HG03039 (cell line): Measurements from ENCODE around the gene GNAT2.

Source experiments
- ATAC-seq: cut with Tn5 transposase; IDR thresholded peaks from one replicate; pipeline ENCODE4 v1.9.1; 2021; ENCODE audit warnings: mild to moderate bottlenecking, moderate library complexity; ENCODE audit not compliant: unreplicated experiment

GNAT2 gene

GRCh38 chr1:109613361-109614147 is 5.9 kb downstream of the GNAT2 start:
- no peak for ATAC-seq

- ATAC-seq = no peak
Measured at GRCh38 chr1:109611308-109611990, 8.0 kb downstream of the GNAT2 start.

GRCh38 chr1:109610609-109611307 is 8.7 kb downstream of the GNAT2 start:
- no peak for ATAC-seq

- no peak for ATAC-seq
Measured at GRCh38 chr1:109609881-109610280, 9.5 kb downstream of the GNAT2 start.

- no peak for ATAC-seq
Measured at GRCh38 chr1:109605381-109605780, 14.0 kb downstream of the GNAT2 start.

GRCh38 chr1:109603229-109603628 is 16.2 kb downstream of the GNAT2 start:
- no peak for ATAC-seq

- no peak for ATAC-seq
Measured at GRCh38 chr1:109598655-109599054, 20.8 kb downstream of the GNAT2 start.

- no peak for ATAC-seq
Measured at GRCh38 chr1:109598156-109598555, 21.3 kb downstream of the GNAT2 start.

GRCh38 chr1:109595531-109595930 is 23.9 kb downstream of the GNAT2 start:
- ATAC-seq = no peak

- ATAC-seq = no peak
Measured at GRCh38 chr1:109592916-109593315, 26.5 kb downstream of the GNAT2 start.

GRCh38 chr1:109589679-109590078 is 29.7 kb downstream of the GNAT2 start:
- ATAC-seq = no peak

GRCh38 chr1:109589177-109589576 is 30.2 kb downstream of the GNAT2 start:
- no peak for ATAC-seq

GRCh38 chr1:109586055-109586454 is 33.4 kb downstream of the GNAT2 start:
- ATAC-seq = no peak

GRCh38 chr1:109584766-109585165 is 34.6 kb downstream of the GNAT2 start:
- ATAC-seq = no peak

GRCh38 chr1:109582021-109582420 is 37.4 kb downstream of the GNAT2 start:
- ATAC-seq = no peak

- no peak for ATAC-seq
Measured at GRCh38 chr1:109579491-109579890, 39.9 kb downstream of the GNAT2 start.

- ATAC-seq = no peak
Measured at GRCh38 chr1:109578947-109579443, 40.4 kb downstream of the GNAT2 start.

- ATAC-seq = no peak
Measured at GRCh38 chr1:109573785-109574184, 45.6 kb downstream of the GNAT2 start.

- ATAC-seq = no peak
Measured at GRCh38 chr1:109570414-109570813, 49.0 kb downstream of the GNAT2 start.

GRCh38 chr1:109569323-109569722 is 50.1 kb downstream of the GNAT2 start:
- no peak for ATAC-seq

- no peak for ATAC-seq
Measured at GRCh38 chr1:109567877-109568672, 51.3 kb downstream of the GNAT2 start.
